ENCODE measurements around the gene PGP. TPM values are rescaled to one million over a fixed set of nuclear protein-coding genes. Genes with fewer than 3 reads are reported as not detected.

PGP gene
- total RNA-seq, 1 donor, result 9.8 TPM

GRCh38 chr16:2212362-2213324, 2.0 kb downstream of the PGP start:
- Histone ChIP-seq H3K9me3 (ENCODE audit: low read depth, low read length) (no peaks in the 10 kb centered on the region), H3K4me1 (ENCODE audit: insufficient read depth, low read length) (peaks cover 30% of the 10 kb centered on the region), H3K27me3 (ENCODE audit: insufficient read depth, low read length) (no peaks in the 10 kb centered on the region), H3K4me3 (ENCODE audit: low read length) (no peak overlapping the region)

- H3K4me1 ChIP-seq (ENCODE audit: insufficient read depth, low read length), result peaks cover 32% of the 10 kb centered on the region
Observed at GRCh38 chr16:2211923-2212347, 2.7 kb downstream of the PGP start.

GRCh38 chr16:2210386-2211365, 4.0 kb downstream of the PGP start, which contains the start of gene BRICD5:
TSS of gene BRICD5 (minus strand) at chr16:2210863. CDS start at chr16:2210833, 30 bp downstream.
- H3K9me3 ChIP-seq (ENCODE audit: low read depth, low read length), result no peaks in the 10 kb centered on the region
- no peak within 1 kb of the TSS for H3K4me3 ChIP-seq (ENCODE audit: low read length)

More at GRCh38 chr16:2211923-2212347, 2.7 kb downstream of the PGP start:
- no peaks in the 10 kb centered on the region for H3K9me3 ChIP-seq (ENCODE audit: low read depth, low read length)
- no peak overlapping the region for H3K4me3 ChIP-seq (ENCODE audit: low read length)
- H3K27me3 ChIP-seq (ENCODE audit: insufficient read depth, low read length), result no peaks in the 10 kb centered on the region

GRCh38 chr16:2210009-2210332, 4.7 kb downstream of the PGP start:
- Histone ChIP-seq H3K9me3 (ENCODE audit: low read depth, low read length) (no peaks in the 10 kb centered on the region), H3K4me3 (ENCODE audit: low read length) (no peak overlapping the region), H3K4me1 (ENCODE audit: insufficient read depth, low read length) (peaks cover 40% of the 10 kb centered on the region), H3K27me3 (ENCODE audit: insufficient read depth, low read length) (no peaks in the 10 kb centered on the region)

More at GRCh38 chr16:2210386-2211365, 4.0 kb downstream of the PGP start, which contains the start of gene BRICD5:
- no peaks in the 10 kb centered on the region for H3K27me3 ChIP-seq (ENCODE audit: insufficient read depth, low read length)
- peaks cover 44% of the 10 kb centered on the region for H3K4me1 ChIP-seq (ENCODE audit: insufficient read depth, low read length)

- H3K4me3 ChIP-seq (ENCODE audit: low read length), result no peak overlapping the region
- H3K27me3 ChIP-seq (ENCODE audit: insufficient read depth, low read length), result no peaks in the 10 kb centered on the region
- H3K4me1 ChIP-seq (ENCODE audit: insufficient read depth, low read length), result peaks cover 46% of the 10 kb centered on the region
- no peaks in the 10 kb centered on the region for H3K9me3 ChIP-seq (ENCODE audit: low read depth, low read length)
Observed at GRCh38 chr16:2209258-2210008, 5.2 kb downstream of the PGP start.

- no peak overlapping the region for H3K4me3 ChIP-seq (ENCODE audit: low read length)
- no peaks in the 10 kb centered on the region for H3K27me3 ChIP-seq (ENCODE audit: insufficient read depth, low read length)
- H3K4me1 ChIP-seq (ENCODE audit: insufficient read depth, low read length), result peaks cover 43% of the 10 kb centered on the region
- H3K9me3 ChIP-seq (ENCODE audit: low read depth, low read length), result no peaks in the 10 kb centered on the region
Observed at GRCh38 chr16:2208772-2209171, 5.9 kb downstream of the PGP start.

- no peaks in the 10 kb centered on the region for H3K9me3 ChIP-seq (ENCODE audit: low read depth, low read length)
- H3K4me1 ChIP-seq (ENCODE audit: insufficient read depth, low read length), result peaks cover 38% of the 10 kb centered on the region
- H3K27me3 ChIP-seq (ENCODE audit: insufficient read depth, low read length), result no peaks in the 10 kb centered on the region
- no peak overlapping the region for H3K4me3 ChIP-seq (ENCODE audit: low read length)
Observed at GRCh38 chr16:2208308-2208707, 6.3 kb downstream of the PGP start.

GRCh38 chr16:2207872-2208271, 6.8 kb downstream of the PGP start:
- Histone ChIP-seq H3K4me1 (ENCODE audit: insufficient read depth, low read length) (peaks cover 34% of the 10 kb centered on the region), H3K9me3 (ENCODE audit: low read depth, low read length) (no peaks in the 10 kb centered on the region), H3K4me3 (ENCODE audit: low read length) (no peak overlapping the region), H3K27me3 (ENCODE audit: insufficient read depth, low read length) (no peaks in the 10 kb centered on the region)

GRCh38 chr16:2206780-2207433, 7.7 kb downstream of the PGP start:
- no peaks in the 10 kb centered on the region for H3K9me3 ChIP-seq (ENCODE audit: low read depth, low read length)
- no peak overlapping the region for H3K4me3 ChIP-seq (ENCODE audit: low read length)
- peaks cover 24% of the 10 kb centered on the region for H3K4me1 ChIP-seq (ENCODE audit: insufficient read depth, low read length)
- no peaks in the 10 kb centered on the region for H3K27me3 ChIP-seq (ENCODE audit: insufficient read depth, low read length)

- H3K9me3 ChIP-seq (ENCODE audit: low read depth, low read length), result no peaks in the 10 kb centered on the region
- H3K27me3 ChIP-seq (ENCODE audit: insufficient read depth, low read length), result no peaks in the 10 kb centered on the region
- H3K4me3 ChIP-seq (ENCODE audit: low read length), result no peak overlapping the region
- peaks cover 22% of the 10 kb centered on the region for H3K4me1 ChIP-seq (ENCODE audit: insufficient read depth, low read length)
Observed at GRCh38 chr16:2206420-2206779, 8.2 kb downstream of the PGP start.

- H3K9me3 ChIP-seq (ENCODE audit: low read depth, low read length), result no peaks in the 10 kb centered on the region
- H3K27me3 ChIP-seq (ENCODE audit: insufficient read depth, low read length), result no peaks in the 10 kb centered on the region
- peaks cover 22% of the 10 kb centered on the region for H3K4me1 ChIP-seq (ENCODE audit: insufficient read depth, low read length)
- peak overlapping the region; percentile 79 for H3K4me3 ChIP-seq (ENCODE audit: low read length)
Observed at GRCh38 chr16:2205967-2206313, 8.7 kb downstream of the PGP start.

GRCh38 chr16:2205104-2205966, 9.3 kb downstream of the PGP start, which contains the start of gene MLST8:
TSS of gene MLST8 (plus strand) at chr16:2205454. CDS start at chr16:2206086, 632 bp downstream.
- Histone ChIP-seq H3K9me3 (ENCODE audit: low read depth, low read length) (no peaks in the 10 kb centered on the region), H3K27me3 (ENCODE audit: insufficient read depth, low read length) (no peaks in the 10 kb centered on the region), H3K4me1 (ENCODE audit: insufficient read depth, low read length) (peaks cover 22% of the 10 kb centered on the region), H3K4me3 (ENCODE audit: low read length) (peak within 1 kb of the TSS; percentile 79)

GRCh38 chr16:2204416-2205103, 10.1 kb downstream of the PGP start:
- Histone ChIP-seq H3K27me3 (ENCODE audit: insufficient read depth, low read length) (no peaks in the 10 kb centered on the region), H3K9me3 (ENCODE audit: low read depth, low read length) (no peaks in the 10 kb centered on the region), H3K4me3 (ENCODE audit: low read length) (peak overlapping the region; percentile 79), H3K4me1 (ENCODE audit: insufficient read depth, low read length) (peaks cover 22% of the 10 kb centered on the region)
